NCI-H1436 (cell line): Measurements from ENCODE around the gene PER2.
"Not testable (repeated sequence)": the region's sequence is repeated elsewhere in the genome, so short reads cannot be mapped to it uniquely, and the experiment has no call there.

Experiments used
- DNase-seq: peaks from one replicate; lab custom pipeline; 2025; lab: John Stamatoyannopoulos, UW

The PER2 gene

DNA sequence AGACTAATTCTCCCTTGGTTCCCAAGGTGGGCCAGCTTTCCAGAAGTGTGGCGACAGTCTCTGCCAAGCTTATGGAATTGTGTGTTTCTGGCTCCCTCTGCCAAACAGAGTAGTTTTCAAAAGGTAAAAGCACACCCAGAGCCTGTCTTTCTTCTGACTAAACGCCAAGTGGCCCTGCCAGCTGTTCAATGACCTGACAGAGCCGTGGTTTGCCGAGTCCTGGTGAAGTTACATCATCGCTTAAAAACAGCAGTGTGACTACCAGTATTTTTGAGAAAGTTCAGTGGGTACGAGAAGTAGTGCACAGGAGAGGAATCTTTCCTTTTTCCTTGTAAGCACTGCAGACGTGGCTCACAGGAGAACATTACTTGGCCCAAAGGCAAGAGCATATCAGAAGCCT, 1.9 kb downstream of the PER2 start:
- no peak for DNase-seq

DNA sequence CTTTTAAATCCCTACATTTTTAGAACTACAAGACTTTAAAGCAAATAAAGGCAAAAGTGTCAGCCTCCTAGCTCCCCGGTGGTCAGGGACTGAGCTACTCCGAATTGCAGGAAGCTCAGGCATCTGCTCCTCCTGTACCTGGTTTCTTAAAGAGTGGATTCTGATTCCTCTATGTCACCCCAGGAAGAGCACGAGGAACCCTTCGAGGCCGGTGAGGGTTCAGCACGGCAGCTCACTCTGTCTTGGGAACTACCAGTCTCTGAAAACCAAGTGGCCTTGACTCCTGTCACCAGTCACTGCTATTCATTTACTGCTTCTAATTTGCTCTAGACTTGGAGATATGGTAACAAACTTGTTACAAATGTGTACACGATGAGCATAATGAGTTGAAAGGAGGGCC, 2.3 kb downstream of the PER2 start:
- no peak for DNase-seq

DNA sequence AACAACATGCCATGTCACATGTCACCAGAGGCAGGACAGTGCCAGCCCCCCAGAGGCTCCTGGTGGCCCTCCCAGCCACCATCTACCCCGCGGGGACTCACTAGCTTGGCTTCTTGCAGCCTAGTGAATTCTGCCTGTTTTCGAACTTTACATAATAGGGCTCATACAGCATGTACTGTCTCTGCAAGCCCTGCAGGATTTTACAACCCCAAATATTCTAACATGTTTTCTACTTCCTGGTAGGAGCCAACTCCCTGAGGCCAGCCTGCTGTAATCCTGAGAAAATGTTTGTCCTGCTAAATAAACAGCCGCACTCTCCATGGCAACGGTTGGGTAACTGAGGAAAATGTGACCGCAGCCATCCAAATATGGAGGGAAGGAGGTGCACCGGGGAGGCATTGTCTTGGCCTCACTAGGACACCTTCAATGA, 2.7 kb downstream of the PER2 start:
- no peak for DNase-seq

DNA sequence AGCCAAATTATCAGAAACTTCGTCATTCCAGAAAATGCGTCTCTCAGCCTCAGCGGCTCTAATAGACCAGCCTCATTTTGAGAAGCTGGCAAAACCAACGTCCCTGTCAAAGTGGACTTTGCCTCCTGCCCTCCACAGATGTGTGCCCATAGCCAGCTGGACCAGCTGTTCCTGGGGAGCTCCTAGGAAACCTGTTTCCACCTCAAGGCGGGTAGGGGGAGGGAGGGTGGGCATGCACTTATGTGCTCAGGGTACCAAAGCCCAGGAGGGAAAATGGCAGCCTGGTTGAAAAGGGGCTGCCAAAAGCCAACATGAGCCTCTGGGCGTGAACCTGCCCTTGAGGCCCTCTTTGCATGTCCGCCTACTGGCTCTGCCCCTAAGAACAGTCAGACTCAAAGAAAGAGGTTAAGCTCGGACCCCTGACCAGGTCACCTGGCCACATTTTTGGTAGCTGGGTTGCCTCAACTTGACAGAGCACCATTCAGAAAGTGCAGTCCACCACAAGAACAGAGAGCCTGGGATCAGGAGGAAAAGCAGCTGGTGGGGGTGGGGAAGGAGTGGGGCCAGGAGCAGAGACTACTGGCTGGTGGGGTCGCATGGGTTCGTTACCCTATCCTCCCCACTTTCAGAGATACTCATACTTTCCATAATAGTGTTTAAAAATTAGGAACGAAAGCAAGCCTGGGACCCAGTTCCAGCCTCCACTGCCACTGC, 3.5 kb downstream of the PER2 start:
- DNase-seq = no peak

DNA sequence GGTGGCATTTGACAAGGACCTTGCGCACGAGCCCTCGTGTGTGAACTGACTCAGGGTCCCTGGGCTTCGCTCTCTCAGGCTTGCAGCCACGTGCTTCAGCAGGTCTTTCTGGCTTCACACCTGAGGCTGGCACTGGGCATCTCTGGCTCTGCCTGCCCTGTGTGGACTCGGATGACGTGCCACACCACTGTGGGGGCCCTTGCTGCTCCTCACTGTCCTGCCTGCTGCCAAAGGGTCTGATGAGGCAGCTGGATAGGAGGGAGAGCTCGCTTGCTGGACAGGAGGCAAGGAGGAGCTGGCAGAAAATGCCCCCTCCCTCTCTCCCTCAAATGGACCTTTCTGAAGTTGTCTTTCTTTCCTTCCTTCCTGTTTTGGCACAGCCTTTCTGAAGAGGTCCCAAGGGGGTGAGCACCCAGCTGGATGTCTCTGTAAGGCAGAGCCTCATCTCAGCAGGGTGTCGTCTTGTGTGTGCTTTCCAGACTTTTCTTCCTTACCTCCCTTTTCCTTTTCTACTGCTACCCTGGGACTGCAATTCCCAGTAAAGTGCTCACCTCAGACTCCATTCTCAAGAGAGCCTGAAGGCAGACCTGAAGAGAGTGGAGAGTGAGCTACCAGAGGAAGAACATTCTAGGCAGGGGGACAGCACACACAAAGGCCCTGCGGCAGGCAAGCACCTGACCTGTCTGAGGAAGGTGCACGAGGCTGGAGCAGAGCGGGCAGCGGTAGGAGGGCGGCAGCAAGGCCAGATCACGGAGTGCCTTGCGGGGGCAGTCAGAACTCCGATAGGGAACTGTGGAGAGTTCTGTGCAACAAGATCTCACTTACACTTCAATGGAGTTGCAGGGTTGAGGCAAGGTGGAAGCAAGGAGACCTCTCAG, 5.3 kb downstream of the PER2 start:
- DNase-seq = no peak

DNA sequence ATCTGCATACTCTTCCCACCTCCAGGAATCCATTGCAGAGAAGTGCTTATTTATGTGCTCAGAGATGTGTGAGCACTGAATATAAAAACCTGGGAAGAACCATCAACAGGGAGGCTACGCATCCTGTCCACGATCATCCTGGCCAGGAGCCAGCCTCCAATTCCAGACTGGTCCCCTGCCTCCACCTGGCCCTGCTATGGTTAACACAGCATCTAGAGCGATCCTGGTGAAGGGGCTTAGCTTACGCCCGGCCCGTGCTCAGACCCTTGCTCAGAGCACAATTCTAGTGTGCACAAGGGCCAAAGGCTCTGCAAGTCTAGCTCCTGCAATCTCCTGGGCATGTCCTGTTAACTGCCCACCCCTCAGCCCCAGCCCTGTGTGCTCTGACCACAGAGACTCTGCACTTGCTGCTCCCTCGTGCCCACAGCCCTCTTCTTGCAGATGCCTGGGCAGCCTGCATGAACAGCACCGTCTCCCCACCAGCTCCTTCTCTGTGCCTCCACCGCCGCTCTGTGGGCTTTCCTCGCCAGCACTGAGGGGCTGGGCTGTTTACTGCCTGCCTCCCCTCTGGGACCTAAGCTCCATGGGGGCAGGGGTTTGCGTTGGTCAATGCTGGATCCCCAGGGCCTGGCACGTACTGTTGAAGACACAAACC, 6.5 kb downstream of the PER2 start:
- no peak for DNase-seq

DNA sequence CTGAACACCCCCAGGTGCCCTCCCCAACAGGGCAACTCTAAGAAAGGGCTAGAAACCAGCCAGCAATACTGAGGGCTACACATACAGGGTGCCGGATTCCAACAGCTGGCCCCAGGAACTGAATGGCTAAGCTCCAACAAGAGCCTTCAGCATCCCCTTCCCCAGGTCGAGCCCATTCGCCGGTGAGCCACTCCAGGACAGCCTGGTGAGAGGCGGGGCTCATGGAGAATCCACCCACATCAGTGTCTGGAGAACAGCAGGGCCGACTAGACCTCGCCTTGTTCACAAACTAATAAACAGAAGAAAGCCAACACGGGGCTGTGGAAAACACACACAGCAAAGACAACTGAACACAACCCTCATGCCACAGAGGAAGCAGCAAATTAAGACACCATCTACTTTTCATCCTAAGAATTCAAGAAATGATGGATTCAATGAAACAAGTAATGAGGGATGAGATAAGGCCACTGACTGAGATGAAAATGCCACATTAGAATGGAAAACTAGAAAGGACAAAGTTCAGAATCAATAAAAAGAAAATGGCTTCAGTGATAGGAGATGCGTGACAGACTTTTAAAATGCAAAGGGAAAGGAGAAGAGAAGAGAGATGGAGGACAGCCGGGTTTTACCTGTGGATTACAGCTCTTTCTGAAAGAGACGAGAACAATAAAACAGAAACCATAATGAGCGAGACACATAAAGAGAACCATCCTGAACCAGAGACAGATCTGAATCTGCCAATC, 8.2 kb downstream of the PER2 start:
- DNase-seq = no peak

DNA sequence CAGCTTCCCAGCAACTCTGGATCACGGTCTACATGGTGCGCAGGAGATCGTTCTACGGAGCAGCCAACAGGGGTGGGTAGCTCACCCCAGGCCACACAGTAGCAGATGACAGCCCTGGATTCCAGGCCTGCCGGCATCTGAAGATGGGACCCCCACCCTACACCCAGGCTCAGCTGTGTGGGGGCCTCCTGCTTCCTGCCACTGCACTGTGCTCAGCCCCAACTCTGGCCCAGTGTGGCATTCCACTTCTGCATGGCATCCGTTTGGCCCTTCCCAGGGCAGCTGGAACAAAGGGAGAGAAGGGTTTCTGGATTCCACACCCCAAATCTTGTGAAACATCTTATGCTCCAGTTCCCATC, 9.1 kb downstream of the PER2 start:
- no peak for DNase-seq

DNA sequence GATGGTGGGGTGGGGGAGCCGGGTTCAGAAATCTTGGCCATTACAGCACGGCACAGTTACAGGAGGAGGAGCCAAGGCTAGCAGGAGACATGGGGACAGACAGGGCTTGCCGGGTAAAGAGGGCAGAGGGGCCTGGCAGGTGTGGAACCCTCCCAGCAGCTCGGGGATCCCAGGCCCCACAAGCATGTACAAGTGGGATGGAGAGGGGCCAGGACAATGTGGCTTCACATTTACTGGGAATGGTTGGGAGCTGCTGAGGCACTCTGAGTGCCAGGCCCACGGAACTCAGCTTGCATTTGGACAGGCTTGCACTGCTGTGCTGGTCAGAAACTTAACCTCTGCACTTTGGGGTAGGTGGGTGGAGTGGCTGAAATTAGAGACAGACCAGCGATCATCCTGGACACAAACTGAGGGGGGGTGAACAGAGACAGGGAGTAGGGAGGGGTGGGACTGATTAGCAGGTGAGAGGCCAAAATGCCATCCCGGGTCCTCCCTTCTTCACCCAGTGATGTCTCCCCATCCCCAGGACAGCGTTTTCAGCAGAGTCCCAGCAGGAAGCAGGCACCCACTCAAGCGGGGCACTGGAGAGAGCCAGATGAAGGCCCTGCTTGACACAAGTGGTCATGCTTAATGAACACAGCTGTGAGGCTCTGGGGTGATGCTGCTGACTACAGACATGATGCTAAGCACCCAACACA, 9.6 kb downstream of the PER2 start:
- DNase-seq = no peak

DNA sequence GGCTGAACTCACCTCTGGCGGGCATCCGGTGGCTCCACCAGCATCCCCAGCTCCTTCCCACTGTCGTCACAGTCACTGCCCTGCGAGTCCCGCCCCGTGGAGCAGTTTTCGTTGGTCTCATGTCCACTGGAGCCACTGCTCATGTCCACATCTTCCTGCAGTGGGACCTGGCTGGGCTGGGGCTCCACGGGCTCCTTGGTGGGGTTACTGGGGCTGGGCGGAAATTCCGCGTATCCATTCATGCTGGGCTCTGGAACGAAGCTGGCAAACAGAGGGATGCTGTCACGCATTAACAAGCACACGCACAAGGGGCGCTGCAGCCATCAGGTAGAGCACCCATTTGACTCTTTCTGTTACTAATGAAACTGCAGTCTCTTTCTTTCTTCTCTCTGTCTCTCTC, 10.7 kb downstream of the PER2 start:
- DNase-seq = no peak

DNA sequence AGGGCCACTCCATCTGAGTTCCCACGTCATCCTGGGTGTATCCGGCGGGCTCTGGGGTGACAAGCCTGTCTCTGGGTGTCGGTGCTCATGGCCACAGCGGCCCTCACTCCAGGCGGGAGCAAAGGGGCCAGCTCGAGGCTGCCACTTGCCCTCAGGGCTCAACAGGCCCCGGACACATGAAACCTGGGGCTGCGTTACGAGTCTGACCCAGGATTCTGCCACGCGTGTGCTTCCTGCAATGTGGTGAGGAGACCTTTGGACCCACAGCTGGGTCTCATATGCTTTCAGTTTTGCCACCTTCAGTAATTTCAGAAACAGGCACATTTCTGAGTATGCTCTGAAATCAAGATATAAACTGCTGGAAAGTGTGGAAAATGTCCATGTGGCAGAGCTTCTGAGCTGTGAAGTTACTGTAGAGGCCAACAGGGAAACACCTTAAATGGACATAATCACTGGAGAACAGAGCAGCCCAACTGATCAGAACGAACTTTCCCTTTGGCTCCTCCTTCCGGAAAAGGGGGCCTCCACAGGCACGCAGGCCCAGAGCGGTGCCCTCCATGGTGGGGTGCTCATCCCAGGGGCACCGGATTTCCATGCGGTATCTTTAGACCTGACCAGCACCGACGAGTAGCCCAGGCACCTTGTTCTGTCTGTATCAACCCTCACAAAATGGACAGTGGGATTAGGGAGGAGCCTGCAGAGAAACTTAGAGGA, 14.1 kb downstream of the PER2 start:
- no peak for DNase-seq

DNA sequence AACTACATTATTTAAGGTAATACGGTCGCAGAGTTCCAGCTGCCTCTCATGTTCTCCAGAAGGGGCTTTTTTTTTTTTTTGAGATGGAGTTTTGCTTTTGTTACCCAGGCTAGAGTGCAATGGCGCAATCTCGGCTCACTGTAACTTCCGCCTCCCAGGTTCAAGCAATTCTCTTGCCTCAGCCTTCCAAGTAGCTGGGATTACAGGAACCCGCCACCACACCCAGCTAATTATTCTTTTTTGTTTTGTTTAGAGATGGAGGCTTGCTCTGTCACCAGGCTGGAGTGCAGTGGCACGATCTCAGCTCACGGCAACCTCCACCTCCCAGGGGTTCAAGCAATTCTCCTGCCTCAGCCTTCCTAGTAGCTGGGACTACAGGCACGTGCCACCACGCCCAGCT, 15.0 kb downstream of the PER2 start:
- not testable (repeated sequence) for DNase-seq

DNA sequence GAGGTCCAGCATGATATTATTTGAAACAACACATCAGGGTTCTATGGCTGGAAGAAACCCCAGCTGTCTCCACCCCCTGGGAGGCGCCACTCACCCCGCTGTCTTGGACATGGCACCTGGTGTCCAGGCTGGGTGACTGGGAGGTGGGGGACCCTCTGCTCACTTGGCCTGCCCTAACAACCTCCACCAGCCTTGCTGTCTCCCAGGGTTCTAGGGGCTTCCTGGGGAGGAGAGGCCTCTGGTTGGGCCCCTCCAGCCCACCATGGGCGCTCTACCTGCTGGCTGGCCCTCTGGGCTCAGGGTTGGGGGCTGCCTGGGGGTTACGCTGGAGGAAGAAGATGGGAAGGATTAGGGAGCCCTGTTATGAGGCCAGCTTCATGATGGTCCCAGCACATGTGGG, 16.3 kb downstream of the PER2 start:
- DNase-seq = no peak

DNA sequence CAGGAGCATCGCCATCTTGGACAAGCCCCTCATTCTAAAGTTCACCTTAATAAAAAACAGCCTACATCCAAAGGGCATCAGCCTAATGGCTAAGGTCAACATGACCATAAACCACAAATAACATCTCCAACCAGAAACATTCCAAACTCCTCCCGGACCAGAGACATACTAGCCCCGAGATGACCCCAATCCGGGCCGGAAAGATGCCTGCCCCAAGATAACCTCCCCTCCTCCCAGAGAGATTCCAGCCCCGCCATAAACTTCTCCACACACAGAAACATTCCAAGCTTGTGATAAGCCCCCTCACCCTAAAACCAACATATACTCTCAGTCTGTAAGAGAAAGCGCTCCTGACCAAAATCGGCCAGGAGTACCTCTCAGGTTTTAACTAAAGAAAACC, 16.7 kb downstream of the PER2 start:
- not testable (repeated sequence) for DNase-seq

DNA sequence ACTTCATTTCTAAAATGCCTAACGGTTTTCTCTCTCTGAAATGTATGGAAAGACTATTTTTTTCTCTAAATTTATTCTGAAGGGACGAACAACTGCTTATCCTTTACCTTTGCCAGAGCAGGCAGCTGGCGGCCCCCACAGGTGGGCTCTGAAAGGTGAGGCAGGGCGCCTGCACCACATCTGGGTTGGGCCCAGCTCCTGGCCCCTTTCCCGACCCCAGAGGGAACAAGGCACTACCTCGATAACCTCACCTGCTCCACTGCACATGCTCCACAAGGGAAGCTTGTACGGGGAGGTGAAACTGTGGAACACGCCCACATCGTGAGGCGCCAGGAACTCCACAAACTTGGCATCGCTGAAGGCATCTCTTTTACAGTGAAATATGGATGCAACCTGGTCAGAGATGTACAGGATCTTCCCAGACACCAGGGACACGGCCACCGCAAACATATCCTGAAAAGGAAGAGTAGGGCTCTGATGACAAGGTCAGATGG, 17.3 kb downstream of the PER2 start:
- DNase-seq = no peak

DNA sequence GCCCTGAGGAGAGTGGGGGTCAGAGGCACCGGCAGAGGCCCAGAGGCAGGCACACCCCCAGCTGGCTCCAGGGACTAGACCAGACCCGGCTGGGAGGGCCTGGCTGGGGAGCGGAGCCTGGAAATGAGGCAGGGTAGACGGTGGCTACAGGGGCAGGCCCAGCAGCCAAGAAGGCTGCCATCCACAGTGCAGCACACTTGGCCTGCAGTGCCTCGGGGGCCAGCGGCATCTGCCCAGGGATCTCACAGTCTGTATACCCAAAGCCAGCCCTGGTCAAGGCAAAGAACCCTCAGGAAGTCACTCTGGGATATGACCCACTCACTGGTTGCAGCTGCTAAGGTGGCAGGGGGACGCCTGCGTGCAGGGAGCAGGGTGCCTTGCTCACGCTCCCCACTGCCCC, 17.8 kb downstream of the PER2 start:
- no peak for DNase-seq

DNA sequence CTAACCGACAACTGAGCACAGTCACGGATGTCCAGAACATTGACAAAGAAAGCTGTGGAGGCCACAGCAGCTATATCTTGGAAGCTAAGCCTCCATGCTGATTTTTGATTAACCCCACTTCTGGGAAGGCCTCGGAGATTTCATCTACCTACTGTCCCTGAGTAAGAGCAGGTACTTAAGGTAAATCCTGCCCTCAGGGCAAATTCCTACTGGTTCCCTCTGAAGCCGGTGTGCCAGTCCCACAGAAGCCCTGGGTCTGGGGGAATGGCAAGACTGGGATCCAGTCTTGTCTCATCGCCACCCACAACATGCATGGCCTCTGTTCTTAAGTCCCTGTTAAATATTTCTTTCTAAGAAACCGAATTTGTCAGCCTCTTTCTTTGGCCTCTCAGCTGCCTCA, 18.7 kb downstream of the PER2 start:
- no peak for DNase-seq

DNA sequence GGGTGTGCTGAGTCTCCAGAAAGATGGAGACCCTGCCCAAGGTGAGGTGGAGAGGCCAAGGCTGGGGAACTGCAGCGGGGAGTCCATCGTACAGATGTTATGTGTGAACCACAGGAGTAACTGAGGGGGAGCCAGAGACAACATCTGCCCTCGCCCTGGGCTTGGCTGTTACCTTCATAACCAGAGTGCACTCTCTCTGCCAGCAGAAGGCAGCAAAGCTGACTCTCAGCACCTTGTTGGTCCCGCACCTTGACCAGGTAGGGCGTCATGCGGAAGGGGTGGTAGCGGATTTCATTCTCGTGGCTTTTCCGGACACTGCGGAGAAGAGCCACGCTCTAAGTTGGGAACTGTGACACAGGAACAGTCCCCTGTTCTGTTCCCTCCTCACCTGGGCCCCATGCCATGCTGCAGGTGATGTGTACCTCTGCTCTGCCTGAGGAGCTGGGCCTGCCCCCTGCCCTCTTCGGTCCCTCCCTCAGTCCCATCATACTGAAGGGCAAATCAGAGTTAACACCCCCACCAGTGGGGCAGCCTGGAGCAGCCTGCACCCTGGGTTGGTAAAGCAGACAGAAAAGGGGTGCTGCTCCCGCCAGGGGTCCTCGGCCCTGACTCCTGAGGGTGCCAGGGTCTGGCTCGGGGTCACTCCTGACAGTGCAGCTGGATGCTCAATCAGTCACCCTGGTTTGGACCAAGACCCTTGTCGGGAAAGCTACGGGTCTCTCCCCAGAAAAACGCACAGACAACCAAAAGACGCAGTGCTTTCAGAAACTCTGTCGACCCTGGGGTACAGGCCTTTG, 20.3 kb downstream of the PER2 start:
- no peak for DNase-seq

DNA sequence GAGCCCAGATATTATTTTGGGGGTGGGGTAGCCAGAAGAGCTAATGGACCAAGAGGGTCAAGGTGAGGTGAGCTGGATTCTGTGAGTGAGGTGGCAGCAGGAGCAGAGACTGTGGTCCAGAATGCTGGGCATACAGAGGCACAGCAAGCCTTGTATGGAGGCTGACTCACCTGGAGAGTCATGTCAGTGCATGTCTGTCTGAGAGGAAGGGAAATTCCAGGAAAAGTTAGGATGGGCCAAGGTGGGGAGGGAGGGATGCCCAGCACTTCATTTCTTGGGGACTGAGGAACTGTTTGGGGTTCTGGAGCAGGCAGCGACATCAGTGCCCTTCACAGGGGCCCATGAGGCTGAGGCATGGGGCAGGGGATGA, 21.1 kb downstream of the PER2 start:
- DNase-seq = no peak

DNA sequence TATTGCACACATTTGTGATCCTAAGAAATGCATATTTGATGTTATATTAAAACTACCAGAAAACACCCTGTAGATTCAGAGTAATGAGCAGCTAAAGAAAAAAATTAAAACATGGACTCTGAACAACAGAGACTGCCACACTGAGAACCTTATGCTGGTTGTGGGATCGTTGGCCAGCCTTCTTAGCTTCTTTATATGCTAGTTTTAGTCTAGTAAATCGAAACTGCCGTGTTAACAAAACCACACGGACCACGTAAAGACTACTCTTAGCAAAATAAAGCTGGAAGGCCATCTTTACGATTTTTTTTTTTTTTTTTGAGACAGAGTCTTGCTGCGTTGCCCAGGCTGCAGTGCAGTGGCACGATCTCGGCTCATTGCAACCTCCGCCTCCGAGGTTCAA, 22.8 kb downstream of the PER2 start:
- DNase-seq = no peak
